Lower lobe of right lung (tissue), 2 donors: ENCODE results near the gene CHD9NB. TPM values are rescaled to one million over a fixed set of nuclear protein-coding genes. Genes with fewer than 3 reads are reported as not detected.

Experiments used
- ATAC-seq, 2 donors: fragments of 200-7000 bp; cut with Tn5 transposase; one replicate each; pipeline ENCODE4 v1.9.1; 2020 to 2022; ENCODE audit warnings: mild to moderate bottlenecking in 2 of 2, moderate library complexity in 2 of 2
- DNase-seq: peaks from one replicate; pipeline ENCODE4 v3.0.0-alpha.2; 2020
- H3K27ac ChIP-seq: fragments of 200-600 bp; one replicate; pipeline ENCODE4 v1.8.0; 2022
- H3K27me3 ChIP-seq: fragments of 200-600 bp; one replicate; pipeline ENCODE4 v1.8.0; 2022; ENCODE audit warnings: low read depth
- H3K36me3 ChIP-seq: fragments of 200-600 bp; one replicate; pipeline ENCODE4 v1.8.0; 2022; ENCODE audit warnings: mild to moderate bottlenecking
- H3K4me1 ChIP-seq: fragments of 200-600 bp; one replicate; pipeline ENCODE4 v1.8.0; 2022
- H3K4me3 ChIP-seq: fragments of 200-600 bp; one replicate; pipeline ENCODE4 v1.8.0; 2022; ENCODE audit warnings: mild to moderate bottlenecking
- H3K9me3 ChIP-seq: fragments of 200-600 bp; one replicate; pipeline ENCODE4 v1.8.0; 2022
- intact Hi-C: fragments of 100-400 bp; cut with DNase I; formaldehyde crosslinking; loops from one replicate; pipeline ENCODE4 v1.11.0; 2022
- total RNA-seq: library from RNA; stranded (reverse); fragmentation: NEBNext Ultra II Directional; extraction: Animal tissue kit (Norgen Biotek cat#: 25700); gene quantifications from one replicate; pipeline ENCODE4 v1.2.1, GENCODE V29; 2021
- TF ChIP-seq, protein P1 (sequence below): fragments of 200-600 bp; IDR thresholded peaks from one replicate; pipeline ENCODE4 v1.8.0; 2022; ENCODE audit warnings: antibody characterized with exemption, mild to moderate bottlenecking
- donor health status: DM: no; HTN: yes; CAD: no; lungs with severe emphysema.

Gene CHD9NB
- total RNA-seq, 1 donor from 2014 or later: 12.4 TPM

- intact Hi-C loops: no loop called here
- Histone ChIP-seq H3K27ac (no peak overlapping the region), H3K36me3 (no peaks in the 10 kb centered on the region), H3K4me1 (peaks cover 71% of the 10 kb centered on the region), H3K27me3 (no peaks in the 10 kb centered on the region), H3K9me3 (no peaks in the 10 kb centered on the region), H3K4me3 (no peak overlapping the region)
- ATAC-seq (no peak), DNase-seq (no peak)
- TF ChIP-seq, protein P1, sequence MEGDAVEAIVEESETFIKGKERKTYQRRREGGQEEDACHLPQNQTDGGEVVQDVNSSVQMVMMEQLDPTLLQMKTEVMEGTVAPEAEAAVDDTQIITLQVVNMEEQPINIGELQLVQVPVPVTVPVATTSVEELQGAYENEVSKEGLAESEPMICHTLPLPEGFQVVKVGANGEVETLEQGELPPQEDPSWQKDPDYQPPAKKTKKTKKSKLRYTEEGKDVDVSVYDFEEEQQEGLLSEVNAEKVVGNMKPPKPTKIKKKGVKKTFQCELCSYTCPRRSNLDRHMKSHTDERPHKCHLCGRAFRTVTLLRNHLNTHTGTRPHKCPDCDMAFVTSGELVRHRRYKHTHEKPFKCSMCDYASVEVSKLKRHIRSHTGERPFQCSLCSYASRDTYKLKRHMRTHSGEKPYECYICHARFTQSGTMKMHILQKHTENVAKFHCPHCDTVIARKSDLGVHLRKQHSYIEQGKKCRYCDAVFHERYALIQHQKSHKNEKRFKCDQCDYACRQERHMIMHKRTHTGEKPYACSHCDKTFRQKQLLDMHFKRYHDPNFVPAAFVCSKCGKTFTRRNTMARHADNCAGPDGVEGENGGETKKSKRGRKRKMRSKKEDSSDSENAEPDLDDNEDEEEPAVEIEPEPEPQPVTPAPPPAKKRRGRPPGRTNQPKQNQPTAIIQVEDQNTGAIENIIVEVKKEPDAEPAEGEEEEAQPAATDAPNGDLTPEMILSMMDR: no peak
Observed at GRCh38 chr16:53082509-53082908, 29.8 kb upstream of the CHD9NB start.

DNA sequence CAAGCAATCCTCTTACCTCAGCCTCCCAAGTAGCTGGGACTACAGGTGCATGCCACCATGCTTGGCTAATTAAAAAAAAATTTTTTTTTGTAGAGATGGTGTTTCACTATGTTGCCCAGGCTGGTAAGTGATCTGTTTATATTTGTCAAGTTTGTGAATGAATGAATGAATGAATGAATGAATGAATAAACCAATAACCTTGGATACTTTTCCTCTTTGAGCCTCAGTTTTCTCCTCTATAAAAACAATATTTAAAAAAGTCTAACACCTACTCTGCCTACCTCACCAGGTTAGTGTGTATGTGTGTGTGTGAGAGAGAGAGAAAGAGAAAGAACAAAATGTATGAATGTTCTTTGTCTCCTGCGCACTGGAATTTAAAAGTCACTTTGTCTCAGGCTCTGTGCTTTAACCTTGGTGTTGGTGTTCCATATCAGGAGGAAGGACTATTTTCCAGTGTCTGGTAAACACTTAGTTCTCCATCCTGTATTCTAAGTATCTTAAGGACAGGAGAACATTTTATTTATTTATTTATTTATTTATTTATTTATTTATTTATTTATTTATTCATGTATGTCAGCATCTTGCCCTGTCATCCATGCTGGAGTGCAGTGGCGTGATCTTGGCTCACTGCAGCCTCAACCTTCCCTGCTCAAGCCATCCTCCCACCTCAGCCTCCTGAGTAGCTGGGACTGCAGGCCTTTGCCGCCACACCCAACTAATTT, 29.1 kb upstream of the CHD9NB start:
- Histone ChIP-seq H3K4me3 (no peak overlapping the region), H3K4me1 (peaks cover 65% of the 10 kb centered on the region), H3K9me3 (no peaks in the 10 kb centered on the region), H3K36me3 (no peaks in the 10 kb centered on the region), H3K27me3 (no peaks in the 10 kb centered on the region), H3K27ac (peak overlapping the region; percentile 67)
- DNase-seq: no peak
- intact Hi-C loops: no loop called here
- no peak for ATAC-seq
- TF ChIP-seq, protein P1: no peak

- ATAC-seq: no peak
- Histone ChIP-seq H3K27me3 (no peaks in the 10 kb centered on the region), H3K27ac (peak overlapping the region; percentile 67), H3K4me1 (peaks cover 59% of the 10 kb centered on the region), H3K4me3 (no peak overlapping the region), H3K36me3 (no peaks in the 10 kb centered on the region), H3K9me3 (no peaks in the 10 kb centered on the region)
- TF ChIP-seq, protein P1: no peak
- DNase-seq: no peak
- intact Hi-C loops: no loop called here
Observed at GRCh38 chr16:53081032-53081424, 28.3 kb upstream of the CHD9NB start.

GRCh38 chr16:53080345-53081031, 27.8 kb upstream of the CHD9NB start:
- Histone ChIP-seq H3K36me3 (no peaks in the 10 kb centered on the region), H3K9me3 (no peaks in the 10 kb centered on the region), H3K4me3 (no peak overlapping the region), H3K4me1 (peaks cover 53% of the 10 kb centered on the region), H3K27ac (peak overlapping the region; percentile 67), H3K27me3 (no peaks in the 10 kb centered on the region)
- intact Hi-C loops: no loop called here
- peak; percentile 66 to 78 for ATAC-seq
- TF ChIP-seq, protein P1: no peak
- DNase-seq: no peak

- no peak for ATAC-seq
- H3K4me3 ChIP-seq: no peak overlapping the region
- peaks cover 38% of the 10 kb centered on the region for H3K4me1 ChIP-seq
- H3K27ac ChIP-seq: no peak overlapping the region
- H3K27me3 ChIP-seq: no peaks in the 10 kb centered on the region
- TF ChIP-seq, protein P1: no peak
- intact Hi-C loops: no loop called here
- H3K9me3 ChIP-seq: no peaks in the 10 kb centered on the region
- no peak for DNase-seq
- H3K36me3 ChIP-seq: no peaks in the 10 kb centered on the region
Observed at GRCh38 chr16:53078765-53079485, 26.2 kb upstream of the CHD9NB start.
